Measurements from ENCODE around the gene GPR183.

The GPR183 gene

DNA sequence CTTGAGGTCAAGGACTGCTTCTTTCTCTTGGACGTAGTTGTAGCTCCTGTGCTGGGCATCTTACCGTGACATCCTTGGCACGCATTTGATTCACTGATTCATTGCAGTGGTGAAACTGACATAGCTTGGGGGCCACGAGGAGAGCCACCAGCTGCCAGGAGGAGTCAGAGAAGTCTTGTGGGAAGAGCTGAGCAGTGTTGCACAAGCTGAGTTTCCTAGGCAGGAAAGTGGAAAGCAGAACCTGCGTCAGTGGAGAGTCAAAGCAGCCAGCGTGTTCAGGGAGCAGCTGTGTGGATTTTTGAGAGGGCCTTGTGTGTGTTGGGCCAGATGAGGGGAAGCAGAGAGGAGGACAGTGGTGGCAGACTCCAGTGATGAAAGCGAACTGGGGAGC is 5.3 kb upstream of the GPR183 start:
- no peak for TF ChIP-seq GATA2 (IDR thresholded peaks at IDR 0.05; ENCODE audit: low read depth, low read length)
- no peak for TF ChIP-seq GATA3 (IDR thresholded peaks at IDR 0.05; ENCODE audit: low read depth, low read length)

DNA sequence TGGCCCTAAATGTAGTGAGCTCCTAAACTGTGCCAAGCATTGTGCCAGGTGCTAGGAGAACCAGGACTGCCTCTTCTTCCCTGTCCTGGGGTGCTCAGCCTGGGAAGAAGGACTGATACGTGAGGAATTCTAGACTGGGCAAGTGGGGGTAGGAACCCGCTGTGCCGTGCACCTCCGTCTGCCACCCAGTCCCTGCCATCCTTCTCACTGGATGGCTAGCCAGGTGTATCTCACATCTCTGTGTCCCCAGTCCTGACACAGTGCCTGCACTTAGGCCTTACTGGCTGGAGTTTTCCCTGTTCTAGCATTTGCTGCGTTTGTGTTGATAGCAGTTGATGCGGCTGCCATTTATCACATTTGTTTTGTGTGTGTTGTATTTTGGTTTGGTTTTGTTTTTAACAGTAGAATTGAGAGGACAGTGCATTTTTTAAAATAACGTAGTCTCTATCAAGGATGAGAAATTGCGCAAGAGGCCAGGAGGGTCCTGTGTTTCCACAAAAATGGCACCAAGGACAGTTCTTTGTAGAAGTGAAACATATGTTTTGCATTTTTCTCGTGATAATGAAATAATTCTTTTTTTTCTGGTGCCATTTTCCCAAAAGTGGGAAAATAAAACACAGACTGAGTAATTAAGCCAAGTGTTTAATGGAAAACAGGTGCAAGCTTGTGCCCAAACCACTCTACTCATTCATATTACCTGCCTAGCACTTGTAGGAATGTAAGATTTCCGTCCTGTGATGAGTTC is 4.7 kb upstream of the GPR183 start:
- no peak for TF ChIP-seq GATA3 (IDR thresholded peaks at IDR 0.05; ENCODE audit: low read depth, low read length)
- TF ChIP-seq GATA2 (IDR thresholded peaks at IDR 0.05; ENCODE audit: low read depth, low read length): no peak

DNA sequence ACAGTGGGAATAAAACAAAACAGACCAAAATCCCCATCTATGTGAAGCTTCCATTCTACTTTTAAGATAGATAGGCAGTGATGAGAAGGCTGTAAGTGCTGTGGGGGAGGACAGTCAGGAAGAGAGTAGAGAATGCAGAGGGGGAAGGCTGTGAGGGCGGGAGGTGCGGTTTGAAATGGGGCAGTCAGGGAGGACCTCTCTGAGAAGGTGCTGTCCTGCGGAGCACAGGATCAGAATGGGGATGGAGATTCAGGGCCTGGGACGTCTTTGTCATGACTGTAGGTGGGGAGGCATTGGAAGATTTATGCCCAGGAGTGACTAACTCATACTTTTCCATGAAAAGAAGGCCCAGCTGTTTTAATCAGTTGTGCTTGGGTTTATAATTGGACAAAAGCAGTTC is 3.9 kb upstream of the GPR183 start:
- TF ChIP-seq GATA3 (IDR thresholded peaks at IDR 0.05; ENCODE audit: low read depth, low read length): no peak
- no peak for TF ChIP-seq GATA2 (IDR thresholded peaks at IDR 0.05; ENCODE audit: low read depth, low read length)

DNA sequence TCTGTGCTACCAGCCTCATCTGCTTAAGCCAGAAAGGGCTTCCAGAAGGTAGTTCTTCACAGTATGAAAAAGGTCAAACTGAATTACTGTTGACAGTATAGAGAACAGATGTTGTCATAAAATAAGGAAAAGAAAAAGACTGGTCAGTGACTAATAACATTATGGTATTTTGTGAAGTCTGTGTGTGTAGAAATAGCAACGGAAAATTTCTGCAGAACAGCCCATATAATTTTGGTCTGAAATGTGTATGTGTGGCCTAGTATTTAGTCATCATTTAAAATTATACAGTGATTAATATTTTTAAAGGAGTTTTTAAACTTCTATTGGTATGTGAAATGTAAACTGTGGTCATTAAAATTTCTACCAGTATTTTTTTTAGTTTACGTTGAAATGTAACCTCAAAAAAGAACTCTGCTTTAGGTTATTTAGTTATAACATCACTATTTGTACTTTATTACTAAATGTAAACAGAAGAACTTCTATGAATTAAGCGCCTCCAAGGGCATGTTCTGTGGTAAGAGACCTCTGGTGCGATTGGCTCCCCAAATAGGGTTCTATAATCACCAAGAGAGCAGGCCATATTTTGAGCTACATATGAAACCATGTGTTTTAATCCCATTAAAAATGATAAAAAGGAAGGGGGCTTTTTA is 3.3 kb upstream of the GPR183 start:
- TF ChIP-seq GATA3 (IDR thresholded peaks at IDR 0.05; ENCODE audit: low read depth, low read length) (no peak), GATA2 (IDR thresholded peaks at IDR 0.05; ENCODE audit: low read depth, low read length) (no peak)

DNA sequence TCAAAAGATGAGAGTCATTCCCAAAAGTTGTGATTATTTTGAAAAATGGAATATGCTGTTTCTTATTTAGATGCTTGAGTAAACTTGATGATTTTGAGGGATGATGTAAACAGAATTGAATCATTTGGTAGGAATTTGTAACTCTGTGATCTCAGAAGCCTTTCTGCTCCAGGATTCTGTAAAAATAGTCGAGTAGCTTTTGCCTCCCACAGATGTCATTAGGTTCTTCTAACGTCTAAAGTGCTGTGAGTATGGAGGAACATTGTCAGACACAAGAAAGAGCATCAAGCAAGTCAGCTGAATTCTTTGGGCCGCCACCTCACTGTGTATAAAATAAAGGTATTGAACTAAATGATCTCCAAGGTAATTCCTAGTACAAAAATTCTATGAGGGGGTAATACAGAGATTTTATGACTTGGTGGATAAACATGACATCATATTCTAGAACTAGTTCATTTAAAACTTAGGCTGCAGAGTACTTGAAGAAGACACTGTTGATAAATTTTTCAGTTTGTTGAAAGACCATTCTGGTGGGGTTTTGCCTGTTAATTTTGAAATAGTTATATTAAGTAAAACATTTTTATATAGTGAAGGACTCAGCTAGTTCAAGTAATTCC is 1.4 kb upstream of the GPR183 start:
- TF ChIP-seq GATA2 (IDR thresholded peaks at IDR 0.05; ENCODE audit: low read depth, low read length) (no peak), GATA3 (IDR thresholded peaks at IDR 0.05; ENCODE audit: low read depth, low read length) (no peak)

DNA sequence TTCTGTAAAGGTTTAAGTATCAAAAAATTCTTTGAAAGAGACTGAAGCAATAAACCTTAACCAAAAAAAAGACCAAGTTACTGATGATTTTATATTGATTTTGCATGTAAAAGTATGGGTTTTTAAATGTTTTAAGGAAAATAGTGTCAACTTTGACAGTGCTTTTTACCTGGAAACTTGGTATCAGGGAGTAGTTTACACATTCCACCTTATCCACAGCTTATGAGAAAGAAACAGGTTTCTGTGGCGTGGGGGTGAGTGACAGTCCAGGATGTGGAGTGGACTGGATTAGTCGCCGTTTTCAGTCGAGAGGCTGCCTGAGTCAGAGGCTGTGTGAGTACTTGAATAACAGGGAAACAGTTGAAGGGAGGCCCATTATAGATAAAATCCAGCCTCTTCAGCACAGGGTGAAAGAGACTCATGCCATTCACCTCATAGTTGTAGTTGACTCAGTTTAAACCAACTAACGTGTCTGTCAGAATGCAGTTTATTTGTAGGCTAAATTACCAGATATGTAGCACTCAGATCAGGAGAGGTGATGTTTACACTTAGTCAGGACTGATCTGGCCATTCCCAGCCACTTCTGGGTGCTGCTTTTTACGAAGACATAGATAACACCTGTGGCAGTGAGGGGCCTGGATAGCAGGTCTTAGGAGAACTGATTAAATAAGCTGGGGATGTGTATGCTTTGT is 595 bp upstream of the GPR183 start:
- TF ChIP-seq GATA3 (IDR thresholded peaks at IDR 0.05; ENCODE audit: low read depth, low read length) (no peak), GATA2 (IDR thresholded peaks at IDR 0.05; ENCODE audit: low read depth, low read length) (no peak)

DNA sequence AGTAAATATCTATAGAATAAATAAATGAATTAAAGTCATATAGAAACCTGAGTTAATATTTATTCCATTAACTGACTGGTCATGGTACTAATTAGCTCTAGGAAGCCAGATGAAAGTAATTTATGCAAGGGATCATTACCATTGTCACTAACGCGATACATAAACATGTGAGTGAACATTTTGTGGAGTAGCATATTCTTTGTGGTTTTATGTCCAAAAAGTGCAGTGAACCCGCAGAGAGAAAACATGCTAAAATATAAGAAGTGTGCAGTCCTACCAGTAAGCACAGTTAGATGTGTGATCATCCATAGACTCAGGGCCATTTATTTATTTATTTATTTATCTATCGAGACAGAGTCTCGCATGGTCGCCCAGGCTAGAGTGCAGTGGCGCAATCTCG is 1.6 kb downstream of the GPR183 start:
- TF ChIP-seq GATA2 (IDR thresholded peaks at IDR 0.05; ENCODE audit: low read depth, low read length): no peak
- TF ChIP-seq GATA3 (IDR thresholded peaks at IDR 0.05; ENCODE audit: low read depth, low read length): no peak

DNA sequence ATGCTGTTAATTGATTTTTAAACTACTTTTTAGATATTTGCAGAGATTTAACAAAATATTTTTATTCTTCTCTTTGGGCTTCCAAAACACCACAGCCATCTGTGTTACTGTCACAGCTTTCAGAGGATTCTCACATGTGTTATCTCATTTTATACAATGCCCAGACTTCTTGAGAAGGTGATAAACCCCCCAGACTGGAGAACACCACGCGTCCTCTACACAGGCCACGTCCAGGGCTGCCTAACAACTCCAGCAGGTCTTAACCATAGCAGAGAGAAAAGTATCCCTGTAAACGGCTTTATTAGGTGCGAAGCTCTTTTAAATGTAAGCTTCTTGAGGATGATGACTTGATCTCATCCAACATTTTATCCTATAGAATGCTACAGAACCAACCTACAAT is 2.0 kb downstream of the GPR183 start:
- no peak for TF ChIP-seq GATA3 (IDR thresholded peaks at IDR 0.05; ENCODE audit: low read depth, low read length)
- TF ChIP-seq GATA2 (IDR thresholded peaks at IDR 0.05; ENCODE audit: low read depth, low read length): no peak

DNA sequence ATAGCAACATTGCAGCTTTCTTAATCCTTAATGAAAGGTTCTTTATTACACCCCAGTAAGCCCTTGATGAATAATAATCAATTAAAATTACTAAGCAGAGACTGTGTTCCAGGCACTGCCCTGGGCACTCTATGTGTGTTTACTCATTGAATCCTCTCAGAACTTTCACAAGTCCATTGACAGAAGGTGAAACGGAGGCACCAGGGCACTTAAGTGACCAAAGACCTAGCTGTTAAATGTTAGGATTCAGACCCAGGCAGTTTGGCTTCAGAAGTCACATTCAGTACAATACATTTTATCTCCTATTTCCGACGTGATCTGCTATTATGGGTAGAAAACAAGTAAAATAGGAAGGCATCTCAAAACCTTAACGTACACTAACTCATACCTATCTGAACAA is 2.7 kb downstream of the GPR183 start:
- no peak for TF ChIP-seq GATA3 (IDR thresholded peaks at IDR 0.05; ENCODE audit: low read depth, low read length)
- TF ChIP-seq GATA2 (IDR thresholded peaks at IDR 0.05; ENCODE audit: low read depth, low read length): no peak

DNA sequence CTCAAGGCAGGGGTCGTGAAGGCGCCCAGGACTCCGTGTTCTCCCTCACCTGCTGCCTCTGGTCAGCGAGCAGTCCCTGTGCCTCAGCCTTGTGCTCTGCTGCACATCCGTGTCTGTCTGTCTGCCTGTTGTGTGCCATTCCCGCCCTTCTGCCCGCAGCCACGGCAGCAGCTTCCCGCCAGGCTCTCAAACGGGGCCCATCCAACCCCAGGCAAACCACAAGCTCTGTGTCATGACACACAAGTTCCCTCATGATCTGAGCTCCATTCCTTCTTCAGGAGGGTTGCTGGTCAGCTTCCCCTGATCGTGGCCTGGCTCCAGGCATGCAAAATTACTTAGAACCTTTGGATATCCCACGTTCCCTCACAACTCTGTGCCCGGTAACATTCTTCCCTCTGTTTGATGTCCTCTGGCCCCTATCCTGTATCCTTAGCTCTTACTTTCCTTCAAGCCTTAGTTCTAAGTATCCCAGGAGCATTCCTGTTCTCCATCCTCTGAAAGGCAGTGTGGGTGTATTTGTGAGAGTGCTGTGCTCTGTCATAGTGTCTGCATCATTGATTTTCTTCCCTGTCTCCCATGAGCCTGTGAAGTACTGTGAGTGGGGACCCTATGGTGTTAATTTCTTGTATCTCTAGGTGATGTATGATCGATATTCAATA is 3.2 kb downstream of the GPR183 start:
- no peak for TF ChIP-seq GATA3 (IDR thresholded peaks at IDR 0.05; ENCODE audit: low read depth, low read length)
- no peak for TF ChIP-seq GATA2 (IDR thresholded peaks at IDR 0.05; ENCODE audit: low read depth, low read length)

DNA sequence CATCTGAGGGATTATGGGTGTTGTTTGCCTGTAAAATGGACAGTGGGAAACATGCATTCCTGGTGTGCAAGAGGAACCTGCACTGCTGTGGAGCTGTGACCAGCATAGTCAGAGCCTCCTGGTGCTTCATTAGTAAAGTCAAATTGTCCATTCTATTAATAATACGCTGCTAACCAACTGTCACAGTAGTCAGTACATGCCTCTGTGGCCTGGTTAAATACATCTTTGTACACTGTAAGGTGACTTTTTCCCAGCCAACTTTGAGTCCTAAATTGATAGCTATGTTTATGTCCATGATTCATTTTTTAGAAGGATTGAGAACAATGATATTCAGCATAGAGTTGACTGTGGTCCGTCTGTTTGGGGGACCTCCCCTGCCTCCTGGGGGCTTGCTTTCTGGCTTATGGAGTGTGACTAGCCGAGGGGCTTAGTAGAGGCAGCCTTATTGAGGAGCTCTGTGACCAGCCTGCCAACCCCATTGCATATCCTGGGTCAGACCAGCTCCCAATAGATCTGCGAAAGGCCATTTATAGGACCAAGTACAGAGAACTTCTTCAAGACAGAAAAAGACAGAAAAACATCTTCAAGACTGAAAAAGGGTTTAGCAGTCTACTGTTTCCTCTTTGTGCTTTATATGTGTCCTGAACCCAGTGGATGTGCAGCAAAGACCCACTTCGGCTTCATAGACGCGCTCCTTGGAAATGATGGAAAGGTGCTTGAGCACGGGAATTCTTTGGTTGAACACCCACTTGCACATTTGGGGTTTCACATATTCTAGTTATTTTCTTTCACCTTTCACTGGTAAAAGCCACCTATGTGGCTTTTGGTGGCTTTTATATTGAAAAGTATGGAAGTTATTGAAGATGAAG is 4.3 kb downstream of the GPR183 start:
- TF ChIP-seq GATA3 (IDR thresholded peaks at IDR 0.05; ENCODE audit: low read depth, low read length) (no peak), GATA2 (IDR thresholded peaks at IDR 0.05; ENCODE audit: low read depth, low read length) (no peak)

DNA sequence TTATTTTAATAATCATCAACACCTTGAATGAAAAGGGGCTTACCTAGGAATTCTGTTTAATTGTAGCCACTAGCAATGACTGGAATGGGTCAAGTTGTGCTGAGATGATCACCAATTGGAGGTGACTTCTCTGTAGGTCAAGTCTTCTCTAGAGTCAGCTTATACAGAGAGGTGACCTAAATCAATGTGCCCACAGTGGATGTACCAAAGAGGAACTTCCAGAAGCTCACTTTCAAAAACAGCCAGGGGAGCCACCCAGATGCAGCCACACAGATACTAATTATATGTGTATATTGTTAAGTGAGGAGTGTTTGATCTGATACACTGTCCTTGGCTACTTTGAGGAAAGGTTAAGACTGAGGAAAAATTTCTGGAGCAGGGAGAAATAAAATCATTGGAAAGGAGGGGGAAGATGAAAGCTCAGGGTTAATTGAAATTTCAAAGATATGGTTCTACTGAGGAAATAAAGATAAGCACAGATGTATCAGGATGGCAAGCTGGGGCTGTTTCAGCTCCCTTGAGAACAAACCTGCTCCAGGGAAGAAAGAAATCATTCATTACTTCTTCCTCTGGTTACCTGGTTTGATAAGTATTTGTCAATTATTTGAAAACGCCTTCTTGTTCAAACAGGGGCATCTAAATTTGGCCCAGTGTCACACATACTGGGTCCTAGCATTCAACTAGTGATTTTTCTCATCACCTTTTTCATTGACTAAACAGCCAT is 5.1 kb downstream of the GPR183 start:
- TF ChIP-seq GATA3 (IDR thresholded peaks at IDR 0.05; ENCODE audit: low read depth, low read length) (no peak), GATA2 (IDR thresholded peaks at IDR 0.05; ENCODE audit: low read depth, low read length) (no peak)
